Liver (tissue), 9 donors: Measurements from ENCODE around the gene DHCR7. TPM values are rescaled to one million over a fixed set of nuclear protein-coding genes. Genes with fewer than 3 reads are reported as not detected.

ENCODE experiments used
- DNase-seq: peaks from one replicate; pipeline ENCODE4 v3.0.0-alpha.2; 2017; ENCODE audit warnings: low spot score
- H3K27ac ChIP-seq, 2 donors: one replicate each; pipeline ENCODE4 v1.7.0; 2013; ENCODE audit warnings: inconsistent platforms in 2 of 2, low read length in 2 of 2, control low read depth in 1 of 2, low read depth in 1 of 2, mild to moderate bottlenecking in 1 of 2
- H3K27me3 ChIP-seq, 4 donors: one replicate each; pipeline versions ENCODE4 v1.6.1 to v1.7.0; 2013; ENCODE audit warnings: low read length in 3 of 4, inconsistent platforms in 1 of 4, mild to moderate bottlenecking in 1 of 4, moderate library complexity in 1 of 4; ENCODE audit not compliant: control insufficient read depth in 4 of 4, insufficient read depth in 4 of 4
- H3K36me3 ChIP-seq, 4 donors: one replicate each; pipeline versions ENCODE4 v1.6.1 to v1.7.0; 2013; ENCODE audit warnings: low read length in 3 of 4, mild to moderate bottlenecking in 3 of 4, low read depth in 1 of 4, moderate library complexity in 1 of 4; ENCODE audit not compliant: control insufficient read depth in 4 of 4, insufficient read depth in 3 of 4
- H3K4me1 ChIP-seq, 4 donors: one replicate each; pipeline versions ENCODE4 v1.6.1 to v1.7.0; 2013; ENCODE audit warnings: low read length in 3 of 4, mild to moderate bottlenecking in 3 of 4, moderate library complexity in 1 of 4; ENCODE audit not compliant: control insufficient read depth in 4 of 4, insufficient read depth in 4 of 4
- H3K4me3 ChIP-seq, 3 donors: one replicate each; pipeline versions ENCODE4 v1.6.1 to v1.7.0; 2013; ENCODE audit warnings: low read length in 3 of 3, control low read depth in 1 of 3, low read depth in 1 of 3, mild to moderate bottlenecking in 1 of 3
- H3K9ac ChIP-seq, 2 donors: one replicate each; pipeline ENCODE4 v1.7.0; 2013; ENCODE audit warnings: low read length in 2 of 2, mild to moderate bottlenecking in 2 of 2, moderate library complexity in 2 of 2, control low read depth in 1 of 2, low read depth in 1 of 2
- H3K9me3 ChIP-seq, 4 donors: one replicate each; pipeline versions ENCODE4 v1.6.1 to v1.7.0; 2013; ENCODE audit warnings: low read length in 3 of 4; ENCODE audit not compliant: control insufficient read depth in 4 of 4
- EGR1 ChIP-seq, 2 donors: IDR thresholded peaks; 2 replicates each; pipeline ENCODE4 v1.6.1; 2016 to 2018; ENCODE audit warnings: antibody characterized with exemption in 2 of 2, low read depth in 2 of 2
- FOXA1 ChIP-seq: IDR thresholded peaks from 2 replicates; pipeline ENCODE4 v1.6.1; 2016; ENCODE audit warnings: antibody characterized with exemption
- FOXA2 ChIP-seq: IDR thresholded peaks from 2 replicates; pipeline ENCODE4 v1.6.1; 2016; ENCODE audit warnings: antibody characterized with exemption
- GABPA ChIP-seq, 2 donors: IDR thresholded peaks in 1 of 2; conservative IDR thresholded peaks in 1 of 2; 2 replicates each; pipeline ENCODE4 v1.6.1; 2016; ENCODE audit warnings: antibody characterized with exemption in 2 of 2, mild to moderate bottlenecking in 1 of 2, moderate library complexity in 1 of 2
- HNF4A ChIP-seq, 2 donors: conservative IDR thresholded peaks; 2 replicates each; pipeline ENCODE4 v1.6.1; 2016; ENCODE audit warnings: antibody characterized with exemption in 2 of 2, mild to moderate bottlenecking in 2 of 2
- HNF4G ChIP-seq: IDR thresholded peaks from 2 replicates; pipeline ENCODE4 v1.6.1; 2016; ENCODE audit warnings: antibody characterized with exemption
- JUND ChIP-seq, 2 donors: IDR thresholded peaks; 2 replicates each; pipeline ENCODE4 v1.6.1; 2016; ENCODE audit warnings: antibody characterized with exemption in 2 of 2
- NR2F2 ChIP-seq: IDR thresholded peaks from 2 replicates; pipeline ENCODE4 v1.6.1; 2016; ENCODE audit warnings: antibody characterized with exemption
- RAD21 ChIP-seq, 2 donors: IDR thresholded peaks; 2 replicates each; pipeline ENCODE4 v1.6.1; 2016; ENCODE audit warnings: antibody characterized with exemption in 2 of 2, mild to moderate bottlenecking in 2 of 2
- REST ChIP-seq: IDR thresholded peaks from 2 replicates; pipeline ENCODE4 v1.6.1; 2016; ENCODE audit warnings: antibody characterized with exemption, mild to moderate bottlenecking
- RXRA ChIP-seq, 2 donors: IDR thresholded peaks; 2 replicates each; pipeline ENCODE4 v1.6.1; 2017 to 2018; ENCODE audit warnings: antibody characterized with exemption in 2 of 2, mild to moderate bottlenecking in 1 of 2
- SP1 ChIP-seq: IDR thresholded peaks from 2 replicates; pipeline ENCODE4 v1.6.1; 2018; ENCODE audit warnings: antibody characterized with exemption, mild to moderate bottlenecking
- TAF1 ChIP-seq: conservative IDR thresholded peaks from 2 replicates; pipeline ENCODE4 v1.6.1; 2016; ENCODE audit warnings: antibody characterized with exemption, mild to moderate bottlenecking
- YY1 ChIP-seq: IDR thresholded peaks from 2 replicates; pipeline ENCODE4 v1.6.1; 2016; ENCODE audit warnings: antibody characterized with exemption, mild to moderate bottlenecking
- WGBS: extraction: QIAGEN DNeasy Blood & Tissue Kit; methylation state at CpG from one replicate; pipeline ENCODE4 v1.1.7; 2013; 5-methylcytosine and 5-hydroxymethylcytosine counted together
- polyA plus RNA-seq, 2 donors: library from polyadenylated mRNA; stranded (reverse) in 1 of 2; unstranded in 1 of 2; fragments of 200-250 nt in 1 of 2; fragments of >200 nt in 1 of 2; fragmentation: Nextera tagmentation in 1 of 2; extraction: Ambion mirVana in 1 of 2; gene quantifications; one replicate each; pipeline versions ENCODE4 v1.2.1 to v1.2.3, GENCODE V29; 2013 to 2015
- total RNA-seq, 2 donors: library from RNA; depleted of rRNA; stranded (reverse); fragments of >200 nt; gene quantifications; one replicate each; pipeline ENCODE4 v1.2.3, GENCODE V29; 2014
- TF ChIP-seq, protein P1 (sequence below): IDR thresholded peaks from 2 replicates; pipeline ENCODE4 v1.6.1; 2016; ENCODE audit warnings: antibody characterized with exemption
- TF ChIP-seq, protein P2 (sequence below): fragments of 150-350 bp; IDR thresholded peaks from 2 replicates; pipeline ENCODE4 v1.5.1; 2017; ENCODE audit warnings: improper control_type of control experiment, low read depth, low read length; ENCODE audit not compliant: missing input control
- TF ChIP-seq, protein P3 (sequence below): IDR thresholded peaks from 2 replicates; pipeline ENCODE4 v1.6.1; 2016; ENCODE audit warnings: antibody characterized with exemption
- donor health status: healthy.
- donor health status: healthy.
- donor health status: healthy.
- donor health status: healthy.
- donor health status: healthy.

Gene DHCR7
- total and polyA plus RNA-seq, 4 donors, result 56.9 to 224 (median 172) TPM

- Histone ChIP-seq H3K4me1 (peaks cover 10 to 51% (median 32%) of the 10 kb centered on the region in 4 donors), H3K9me3 (no peaks in the 10 kb centered on the region), H3K27me3 (no peaks in the 10 kb centered on the region), H3K27ac (peak overlapping the region; percentile 92 to 96), H3K9ac (peak overlapping the region in 1 of 2 donors; percentile 54), H3K4me3 (peak overlapping the region in 1 of 3 donors; percentile 74), H3K36me3 (peaks cover under 1 to 15% (median 11%) of the 10 kb centered on the region in 4 donors)
- no peak for DNase-seq
- WGBS, result 59% methylated on average over 9 of the region's 9 CpGs
- no peak for TF ChIP-seq HNF4A (conservative IDR thresholded peaks at IDR 0.05)
- TF ChIP-seq HNF4G, result no peak
These were observed 3.5 kb upstream of the DHCR7 start for GRCh38 chr11:71451596-71452198.

DNA sequence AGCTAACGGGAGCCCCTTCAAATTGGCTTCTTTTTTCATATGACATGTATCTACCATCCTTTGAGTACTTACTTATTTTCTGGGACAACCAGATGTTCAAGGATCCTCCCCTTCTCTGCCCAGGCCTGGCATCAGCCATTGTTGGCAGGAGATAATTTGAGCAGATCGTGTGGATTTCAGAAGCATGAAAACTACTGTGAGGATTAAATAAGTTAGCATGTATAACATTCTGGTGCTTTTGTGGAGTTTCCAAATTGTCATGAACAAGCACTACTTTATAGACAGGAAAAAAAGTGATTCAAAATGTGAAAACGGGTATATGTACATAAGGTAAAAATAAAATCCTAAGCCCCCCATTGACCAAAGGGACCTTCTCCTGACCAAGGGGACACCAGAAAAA lies 2.7 kb upstream of the DHCR7 start:
- Histone ChIP-seq H3K27me3 (no peaks in the 10 kb centered on the region), H3K27ac (peak overlapping the region; percentile 42 to 96), H3K4me1 (peaks cover 10 to 53% (median 35%) of the 10 kb centered on the region in 4 donors), H3K4me3 (no peak overlapping the region), H3K36me3 (peaks cover 2 to 10% (median 6%) of the 10 kb centered on the region in 4 donors), H3K9me3 (no peaks in the 10 kb centered on the region), H3K9ac (no peak overlapping the region)
- 75% methylated on average over 3 of the region's 3 CpGs for WGBS
- TF ChIP-seq EGR1 (IDR thresholded peaks at IDR 0.05; ENCODE audit: low read depth in 2 of 2) (no peak), NR2F2 (no peak), REST (no peak), JUND (IDR thresholded peaks at IDR 0.05) (no peak), RXRA (IDR thresholded peaks at IDR 0.05) (no peak), HNF4G (no peak), FOXA1 (no peak), SP1 (no peak), FOXA2 (no peak), RAD21 (IDR thresholded peaks at IDR 0.05) (no peak)
- TF ChIP-seq, protein P1, sequence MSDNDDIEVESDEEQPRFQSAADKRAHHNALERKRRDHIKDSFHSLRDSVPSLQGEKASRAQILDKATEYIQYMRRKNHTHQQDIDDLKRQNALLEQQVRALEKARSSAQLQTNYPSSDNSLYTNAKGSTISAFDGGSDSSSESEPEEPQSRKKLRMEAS, result no peak
- DNase-seq, result no peak

- no peak for DNase-seq
- H3K9me3 ChIP-seq, result no peaks in the 10 kb centered on the region
- H3K36me3 ChIP-seq, result peaks cover under 1 to 6% (median 2%) of the 10 kb centered on the region in 4 donors
- H3K27me3 ChIP-seq, result no peaks in the 10 kb centered on the region
- peak overlapping the region; percentile 42 to 96 for H3K27ac ChIP-seq
- H3K9ac ChIP-seq, result no peak overlapping the region
- 54% methylated on average over 2 of the region's 2 CpGs for WGBS
- H3K4me1 ChIP-seq, result peaks cover 10 to 54% (median 35%) of the 10 kb centered on the region in 4 donors
- no peak overlapping the region for H3K4me3 ChIP-seq
- TF ChIP-seq RXRA (IDR thresholded peaks at IDR 0.05), result peak; percentile 62 to 63
- TF ChIP-seq EGR1 (IDR thresholded peaks at IDR 0.05; ENCODE audit: low read depth in 2 of 2), result no peak
- no peak for TF ChIP-seq FOXA1
- TF ChIP-seq HNF4A (conservative IDR thresholded peaks at IDR 0.05), result peak; percentile 34
- no peak for TF ChIP-seq RAD21 (IDR thresholded peaks at IDR 0.05)
- TF ChIP-seq, protein P1, result no peak
- TF ChIP-seq FOXA2, result no peak
- peak; percentile 31 for TF ChIP-seq YY1
- no peak for TF ChIP-seq NR2F2
- TF ChIP-seq JUND (IDR thresholded peaks at IDR 0.05), result no peak
- TF ChIP-seq GABPA (IDR thresholded peaks at IDR 0.05 in 1 of 2, conservative IDR thresholded peaks at IDR 0.05 in 1 of 2), result no peak
- TF ChIP-seq, protein P2, sequence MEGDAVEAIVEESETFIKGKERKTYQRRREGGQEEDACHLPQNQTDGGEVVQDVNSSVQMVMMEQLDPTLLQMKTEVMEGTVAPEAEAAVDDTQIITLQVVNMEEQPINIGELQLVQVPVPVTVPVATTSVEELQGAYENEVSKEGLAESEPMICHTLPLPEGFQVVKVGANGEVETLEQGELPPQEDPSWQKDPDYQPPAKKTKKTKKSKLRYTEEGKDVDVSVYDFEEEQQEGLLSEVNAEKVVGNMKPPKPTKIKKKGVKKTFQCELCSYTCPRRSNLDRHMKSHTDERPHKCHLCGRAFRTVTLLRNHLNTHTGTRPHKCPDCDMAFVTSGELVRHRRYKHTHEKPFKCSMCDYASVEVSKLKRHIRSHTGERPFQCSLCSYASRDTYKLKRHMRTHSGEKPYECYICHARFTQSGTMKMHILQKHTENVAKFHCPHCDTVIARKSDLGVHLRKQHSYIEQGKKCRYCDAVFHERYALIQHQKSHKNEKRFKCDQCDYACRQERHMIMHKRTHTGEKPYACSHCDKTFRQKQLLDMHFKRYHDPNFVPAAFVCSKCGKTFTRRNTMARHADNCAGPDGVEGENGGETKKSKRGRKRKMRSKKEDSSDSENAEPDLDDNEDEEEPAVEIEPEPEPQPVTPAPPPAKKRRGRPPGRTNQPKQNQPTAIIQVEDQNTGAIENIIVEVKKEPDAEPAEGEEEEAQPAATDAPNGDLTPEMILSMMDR, result no peak
- TF ChIP-seq TAF1, result no peak
- TF ChIP-seq SP1, result peak; percentile 34
- no peak for TF ChIP-seq REST
- no peak for TF ChIP-seq HNF4G
- TF ChIP-seq, protein P3, sequence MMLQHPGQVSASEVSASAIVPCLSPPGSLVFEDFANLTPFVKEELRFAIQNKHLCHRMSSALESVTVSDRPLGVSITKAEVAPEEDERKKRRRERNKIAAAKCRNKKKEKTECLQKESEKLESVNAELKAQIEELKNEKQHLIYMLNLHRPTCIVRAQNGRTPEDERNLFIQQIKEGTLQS, result no peak
These were observed 2.3 kb upstream of the DHCR7 start for GRCh38 chr11:71450507-71450906.
